Keratinocyte (primary cell): ENCODE data around the gene LRRFIP2.

Experiments
- EZH2 ChIP-seq: IDR thresholded peaks from one replicate; pipeline ENCODE4 v1.6.1; 2012; ENCODE audit warnings: inconsistent platforms, mild to moderate bottlenecking, low read length, moderate library complexity
- TF ChIP-seq, protein P1 (sequence below), 3 experiments: IDR thresholded peaks in 1 of 3; conservative IDR thresholded peaks in 1 of 3; optimal IDR thresholded peaks in 1 of 3; 2 replicates in 2 of 3; 3 replicates in 1 of 3; pipeline versions ENCODE3 to v1.5.1; 2011; ENCODE audit warnings: low read length in 3 of 3, mild to moderate bottlenecking in 3 of 3, moderate library complexity in 2 of 3, control low read depth in 1 of 3, inconsistent platforms in 1 of 3; ENCODE audit not compliant: insufficient read depth in 2 of 3; ENCODE audit errors: extremely low read depth in 1 of 3

DNA sequence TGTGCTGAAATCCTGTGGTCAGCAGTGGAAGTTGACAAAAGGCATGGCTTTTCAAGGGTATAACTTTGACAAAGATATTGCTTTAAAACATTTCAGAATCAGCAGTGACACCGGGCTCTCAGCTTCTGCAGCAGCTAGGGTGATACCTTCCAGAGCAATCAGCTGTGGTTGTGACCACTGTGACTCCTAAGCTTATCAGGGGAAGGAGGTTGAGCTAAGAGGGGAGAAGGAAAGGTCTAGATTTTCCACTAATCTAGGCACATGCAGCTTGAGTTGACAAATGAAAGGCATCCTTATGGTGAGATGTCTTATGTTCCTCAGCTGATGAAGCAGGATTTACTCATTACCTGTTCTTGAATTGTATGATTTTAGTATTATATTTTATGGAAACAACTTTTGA lies 16.3 kb upstream of the LRRFIP2 start:
- TF ChIP-seq, protein P1, sequence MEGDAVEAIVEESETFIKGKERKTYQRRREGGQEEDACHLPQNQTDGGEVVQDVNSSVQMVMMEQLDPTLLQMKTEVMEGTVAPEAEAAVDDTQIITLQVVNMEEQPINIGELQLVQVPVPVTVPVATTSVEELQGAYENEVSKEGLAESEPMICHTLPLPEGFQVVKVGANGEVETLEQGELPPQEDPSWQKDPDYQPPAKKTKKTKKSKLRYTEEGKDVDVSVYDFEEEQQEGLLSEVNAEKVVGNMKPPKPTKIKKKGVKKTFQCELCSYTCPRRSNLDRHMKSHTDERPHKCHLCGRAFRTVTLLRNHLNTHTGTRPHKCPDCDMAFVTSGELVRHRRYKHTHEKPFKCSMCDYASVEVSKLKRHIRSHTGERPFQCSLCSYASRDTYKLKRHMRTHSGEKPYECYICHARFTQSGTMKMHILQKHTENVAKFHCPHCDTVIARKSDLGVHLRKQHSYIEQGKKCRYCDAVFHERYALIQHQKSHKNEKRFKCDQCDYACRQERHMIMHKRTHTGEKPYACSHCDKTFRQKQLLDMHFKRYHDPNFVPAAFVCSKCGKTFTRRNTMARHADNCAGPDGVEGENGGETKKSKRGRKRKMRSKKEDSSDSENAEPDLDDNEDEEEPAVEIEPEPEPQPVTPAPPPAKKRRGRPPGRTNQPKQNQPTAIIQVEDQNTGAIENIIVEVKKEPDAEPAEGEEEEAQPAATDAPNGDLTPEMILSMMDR (optimal IDR thresholded peaks at IDR 0.05 in 1 of 3, IDR thresholded peaks at IDR 0.05 in 1 of 3, conservative IDR thresholded peaks at IDR 0.05 in 1 of 3; ENCODE audit: extremely low read depth in 1 of 3, insufficient read depth in 2 of 3, low read length in 3 of 3) = no peak
- no peak for TF ChIP-seq EZH2
